GM18498 (cell line): ENCODE data around the gene SMIM21.

Experiments used
- ATAC-seq: cut with Tn5 transposase; IDR thresholded peaks from one replicate; pipeline ENCODE4 v1.9.1; 2021; ENCODE audit warnings: mild to moderate bottlenecking, moderate library complexity; ENCODE audit not compliant: unreplicated experiment

Gene SMIM21

DNA sequence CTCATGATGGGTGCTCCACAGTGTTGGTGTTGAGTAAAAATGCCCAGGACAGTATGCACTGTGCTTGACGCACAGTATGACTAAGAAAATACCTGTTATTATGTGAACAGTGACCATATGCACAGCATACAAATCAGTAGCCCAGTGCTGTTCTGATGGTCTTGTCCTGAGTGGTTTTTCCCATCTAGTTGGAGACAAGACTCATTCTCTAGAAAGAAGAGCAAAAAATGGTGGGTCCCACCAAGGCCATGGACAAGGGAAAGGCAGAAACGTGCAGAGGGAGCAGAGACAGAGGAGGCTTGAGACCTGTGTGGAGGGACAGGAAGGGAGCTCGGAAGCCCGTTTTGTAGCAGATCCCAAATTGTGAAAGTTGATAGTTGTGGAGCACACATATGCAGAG lies 987 bp upstream of the SMIM21 start:
- ATAC-seq: no peak

DNA sequence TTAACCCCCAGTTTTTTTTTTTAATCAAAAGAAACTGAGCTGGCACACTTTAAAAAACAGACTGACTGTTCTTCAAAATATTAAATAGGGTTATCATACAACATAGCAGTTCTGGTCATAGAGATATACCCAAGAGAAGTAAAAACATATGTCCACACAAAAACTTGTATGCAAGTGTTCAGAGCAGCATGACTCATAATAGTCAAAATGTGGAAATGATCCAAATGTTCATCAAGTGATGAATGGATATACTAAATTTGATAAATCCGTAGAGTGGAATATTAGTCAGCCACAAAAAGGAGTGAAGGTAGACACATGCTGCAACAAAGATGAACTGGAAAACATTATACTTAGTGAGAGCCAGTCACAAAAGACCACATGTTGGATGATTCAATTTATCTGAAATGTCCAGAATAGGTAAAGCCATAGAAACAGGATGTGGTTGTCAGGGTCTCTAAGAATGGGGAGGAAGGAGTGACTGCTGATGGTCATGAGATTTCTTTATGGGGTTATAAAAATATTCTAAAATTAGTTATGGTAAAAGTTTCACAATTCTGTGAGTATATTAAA lies 5.1 kb downstream of the SMIM21 start:
- no peak for ATAC-seq

DNA sequence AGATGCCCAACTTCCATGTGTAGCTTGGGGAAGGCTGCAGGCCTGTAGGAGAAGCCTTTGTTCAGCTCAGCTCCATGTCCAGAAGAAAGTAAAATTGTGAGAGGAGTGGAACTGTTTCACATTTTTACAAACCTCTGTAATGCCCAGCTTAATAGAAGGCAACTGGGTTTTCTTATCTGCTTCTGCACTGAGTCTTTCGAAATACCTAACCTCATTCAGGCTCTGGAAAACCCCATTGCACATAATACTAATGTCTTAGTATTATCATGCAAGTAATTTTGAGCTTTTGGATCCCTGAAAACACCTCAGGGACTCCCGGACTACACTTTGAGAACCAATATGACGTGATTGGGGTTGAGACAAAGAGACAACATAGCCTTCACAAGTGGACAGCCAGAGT lies 5.8 kb downstream of the SMIM21 start:
- no peak for ATAC-seq

DNA sequence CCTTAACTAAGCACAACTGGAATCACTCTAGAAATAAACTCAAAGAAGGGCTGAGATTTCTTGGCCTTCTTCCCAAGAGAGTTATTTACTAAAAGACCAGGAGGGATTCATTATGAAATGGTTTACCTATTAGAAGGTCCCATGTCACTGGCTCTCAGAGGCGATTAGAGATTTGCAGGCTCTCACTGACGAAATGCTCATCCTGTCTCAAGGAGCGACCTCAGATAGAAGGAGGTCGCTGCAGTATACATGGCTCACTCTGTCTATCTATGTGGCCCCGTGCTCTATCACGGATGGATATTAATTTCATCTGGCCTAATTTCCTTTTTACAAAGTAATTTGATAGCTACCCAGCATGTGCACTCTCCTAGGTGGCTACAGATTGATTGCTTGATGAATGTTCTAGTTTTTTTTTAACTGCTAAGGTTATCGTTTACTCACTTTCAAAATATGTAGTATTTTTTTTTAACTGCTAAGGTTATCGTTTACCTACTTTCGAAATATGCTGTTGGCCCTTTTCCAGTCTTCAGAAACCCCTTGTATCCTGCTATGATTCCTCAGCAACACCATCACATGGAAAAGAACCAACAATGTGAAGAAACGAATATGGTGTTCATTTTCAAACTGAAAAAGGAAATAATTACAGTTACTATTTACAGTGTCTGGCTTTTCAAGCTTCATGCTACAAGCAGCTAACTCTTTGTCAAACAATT lies 9.1 kb downstream of the SMIM21 start:
- no peak for ATAC-seq

DNA sequence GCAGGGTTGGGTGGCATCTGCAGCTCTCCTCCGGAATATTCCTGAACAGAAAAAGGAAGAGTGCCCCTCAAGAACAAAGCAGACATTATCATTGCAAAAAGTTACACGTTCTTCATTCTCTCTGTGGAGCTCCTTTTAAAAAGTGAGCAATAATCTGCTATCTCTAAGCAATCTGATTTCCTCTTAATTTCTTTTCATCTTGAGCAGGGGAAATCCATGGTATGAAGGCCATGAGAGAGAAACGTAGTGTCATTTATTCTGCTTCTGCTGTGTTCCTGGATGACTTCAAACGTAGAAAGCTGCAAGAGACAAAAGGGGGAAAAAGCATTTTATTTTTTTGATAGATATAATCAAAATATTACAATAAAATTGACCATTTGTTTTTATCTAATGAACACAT lies 16.9 kb downstream of the SMIM21 start:
- ATAC-seq: no peak

DNA sequence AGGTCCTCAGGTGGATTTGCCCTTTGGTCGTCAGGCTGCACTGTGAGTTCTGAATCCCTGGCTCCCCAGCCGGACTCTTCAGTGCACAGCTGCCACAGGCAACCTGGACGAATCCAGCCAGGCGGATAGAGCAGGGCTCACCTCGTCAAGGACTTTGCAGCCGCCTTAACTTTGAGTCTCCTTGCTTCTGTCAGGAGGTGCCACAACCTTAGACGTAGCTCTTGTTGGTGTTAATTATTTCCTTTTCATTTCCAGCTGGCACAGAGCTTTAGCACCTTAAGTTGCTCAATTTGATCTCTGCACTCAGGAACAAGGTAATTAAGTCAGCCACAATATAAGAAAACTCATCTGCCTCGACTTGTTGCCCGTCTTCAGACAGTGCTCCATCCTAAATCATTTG lies 17.7 kb downstream of the SMIM21 start:
- ATAC-seq: no peak

DNA sequence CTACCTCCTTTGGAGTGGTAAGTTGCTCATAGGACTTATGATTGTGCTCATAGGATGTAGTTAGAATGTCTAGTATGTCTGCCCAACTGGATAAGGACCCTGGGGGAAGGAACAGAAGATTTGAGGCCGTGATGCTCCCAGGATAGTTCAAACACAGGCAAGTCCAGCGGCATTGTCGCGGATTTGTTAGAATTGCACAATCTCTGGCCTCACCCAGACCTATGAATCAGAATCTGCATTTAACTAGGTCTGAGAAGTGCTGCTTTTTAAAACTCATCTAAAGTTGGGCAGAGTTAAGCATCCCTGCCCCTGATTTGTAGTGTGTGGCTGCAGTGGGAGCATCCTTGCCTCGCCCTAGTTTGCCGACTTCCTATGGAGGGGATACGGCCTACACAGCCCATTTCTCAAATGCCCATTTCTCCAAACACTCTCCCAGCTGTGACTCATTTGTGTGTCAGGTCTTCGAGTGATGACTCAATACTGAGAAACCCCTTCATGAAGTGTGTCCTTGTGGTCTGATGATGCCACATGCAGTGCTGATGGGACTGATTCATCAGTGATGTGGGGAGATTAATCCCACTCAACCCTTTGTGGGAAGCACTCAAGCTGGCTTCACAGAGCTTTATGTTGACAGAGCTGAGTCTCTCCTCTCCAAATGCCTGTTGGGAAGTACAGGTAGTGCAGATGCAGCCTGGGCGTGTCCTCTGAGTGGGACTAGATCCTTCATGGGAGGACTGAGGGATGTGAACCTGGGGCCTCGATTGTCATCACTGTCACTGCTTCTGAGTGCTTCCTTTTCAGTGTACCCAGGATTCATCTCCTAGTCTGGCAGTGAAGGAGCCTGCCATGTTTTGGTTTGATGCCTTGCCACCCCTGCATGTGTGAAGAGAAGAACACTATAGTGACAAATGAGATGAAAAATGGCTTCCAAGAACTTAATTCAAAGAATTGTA lies 18.7 kb downstream of the SMIM21 start:
- no peak for ATAC-seq

DNA sequence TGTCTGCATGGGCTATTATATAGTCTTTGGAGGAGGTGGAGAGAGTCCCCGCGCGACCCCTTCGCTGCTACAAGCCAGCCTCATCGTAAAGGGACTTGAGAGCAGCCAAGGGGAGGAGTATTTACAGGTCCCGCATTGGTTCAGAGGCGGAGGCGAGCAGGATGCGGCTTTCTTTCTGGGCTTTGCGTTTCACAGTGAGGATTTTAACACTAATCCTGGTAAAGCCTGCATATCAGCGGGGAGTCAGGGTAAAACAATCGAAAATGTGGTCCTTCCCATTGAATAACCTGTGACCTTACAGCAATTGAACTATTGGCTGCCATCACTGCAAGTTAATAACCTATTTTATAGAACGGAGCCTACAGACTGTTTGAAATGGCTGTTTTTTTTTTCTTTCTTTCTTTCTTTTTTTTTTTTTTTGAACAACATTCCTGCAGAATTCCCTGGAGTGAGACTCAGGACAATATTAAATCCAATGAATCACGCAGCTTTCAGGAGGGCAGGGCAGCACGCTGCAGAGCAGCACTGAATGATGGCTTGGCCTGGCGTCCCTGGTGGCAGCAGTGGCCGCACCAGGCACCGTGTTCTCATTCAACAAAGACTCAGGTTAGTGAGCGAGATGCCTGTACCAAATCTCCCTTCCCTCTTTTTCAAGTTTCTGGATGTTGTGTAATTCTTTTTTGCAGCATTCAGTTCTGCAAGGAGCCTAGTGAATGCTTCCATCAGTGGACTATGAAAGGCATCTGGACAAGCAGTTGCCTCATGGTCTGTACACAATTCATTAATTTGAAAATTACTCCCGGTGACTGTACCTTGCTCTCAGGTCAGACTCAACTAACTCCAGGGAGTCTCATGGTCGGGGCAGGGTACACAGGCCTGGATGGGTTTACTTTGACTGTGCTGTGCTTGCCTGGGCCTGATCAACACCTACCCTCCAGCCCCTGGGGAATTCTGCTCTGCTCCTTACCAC lies 19.8 kb downstream of the SMIM21 start:
- no peak for ATAC-seq

DNA sequence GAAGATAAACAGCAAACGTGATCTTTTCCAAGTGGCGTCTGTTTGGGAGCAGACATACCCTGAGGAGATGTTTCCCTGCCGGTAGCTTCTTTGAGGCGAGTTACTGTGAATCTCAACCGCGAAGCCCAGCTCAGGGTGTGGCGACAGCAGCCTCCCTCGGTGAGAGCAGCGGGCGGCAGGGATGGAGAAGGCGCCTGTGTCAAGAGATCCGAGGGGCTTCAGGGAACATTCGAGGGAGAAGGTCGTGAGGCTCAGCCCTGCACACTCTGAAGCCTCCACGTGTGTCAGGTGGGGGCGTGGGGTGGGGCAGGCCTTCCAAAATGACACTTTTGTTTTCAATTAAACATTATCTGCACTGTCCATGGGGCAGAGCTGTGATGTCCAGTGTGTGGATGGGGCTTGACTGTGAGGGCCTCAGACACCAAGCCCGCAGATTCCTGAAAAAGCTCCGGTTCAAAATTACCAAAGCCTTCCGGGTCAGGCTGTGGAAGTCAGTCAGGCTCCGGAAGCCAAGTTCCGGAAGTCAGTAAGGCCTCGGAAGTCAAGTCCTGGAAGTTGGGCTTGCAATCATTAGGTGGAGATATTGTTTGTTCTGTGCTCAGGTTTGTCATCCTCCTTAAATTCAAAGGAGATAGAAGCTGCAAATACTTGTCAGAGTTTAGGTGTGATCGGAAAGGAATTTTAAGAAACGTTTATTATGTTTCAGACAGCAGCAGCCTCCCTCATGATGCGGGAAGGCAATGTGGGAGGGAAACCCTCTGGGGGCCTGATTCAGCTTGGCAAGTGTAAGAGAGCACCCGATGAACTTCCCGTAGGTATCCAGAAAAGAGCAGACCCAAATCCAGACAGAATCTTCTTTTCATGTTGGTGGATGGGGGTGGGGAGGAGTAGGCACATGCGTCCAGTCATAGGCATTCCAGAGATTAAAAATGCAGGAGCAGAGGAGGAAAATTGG lies 20.7 kb downstream of the SMIM21 start:
- ATAC-seq: no peak

DNA sequence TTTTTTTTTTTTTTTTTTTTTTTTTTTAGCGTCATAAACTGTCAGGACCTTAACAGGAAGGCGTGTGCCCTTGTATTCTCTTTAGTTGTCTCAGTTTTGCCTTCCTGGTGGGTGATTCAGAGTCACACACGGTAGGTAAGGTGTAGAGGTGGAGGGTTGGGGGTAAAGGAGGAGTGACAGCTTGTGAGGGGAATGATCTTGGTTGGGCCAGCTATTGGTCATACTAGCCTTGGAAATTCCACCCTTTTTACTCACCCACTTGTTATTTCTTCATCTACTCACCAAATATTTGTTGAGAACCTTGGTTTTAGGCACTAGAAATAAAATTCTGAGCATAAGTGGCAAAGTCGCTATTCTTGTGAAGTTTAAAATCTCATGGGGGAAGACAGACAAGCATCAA lies 22.2 kb downstream of the SMIM21 start:
- no peak for ATAC-seq

DNA sequence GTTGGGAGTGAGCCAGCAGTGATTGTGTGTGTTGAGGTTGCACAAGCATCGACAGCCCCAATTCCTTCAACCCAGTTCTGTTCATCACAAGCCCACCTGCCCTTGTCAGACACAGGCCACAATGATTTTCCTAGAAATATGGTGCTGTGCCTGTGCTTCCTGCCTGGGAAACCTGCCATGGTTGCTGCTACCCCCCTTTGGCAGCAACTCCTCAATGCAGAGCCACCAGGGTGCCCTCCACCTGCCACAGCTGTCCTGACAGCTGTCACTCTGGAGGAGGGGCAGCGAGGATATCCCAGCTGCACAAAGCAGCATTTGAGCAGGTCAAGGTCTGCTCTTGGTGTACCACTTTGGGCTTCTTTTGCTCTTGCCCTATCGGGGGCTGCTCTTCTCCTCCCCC lies 27.1 kb downstream of the SMIM21 start:
- no peak for ATAC-seq

DNA sequence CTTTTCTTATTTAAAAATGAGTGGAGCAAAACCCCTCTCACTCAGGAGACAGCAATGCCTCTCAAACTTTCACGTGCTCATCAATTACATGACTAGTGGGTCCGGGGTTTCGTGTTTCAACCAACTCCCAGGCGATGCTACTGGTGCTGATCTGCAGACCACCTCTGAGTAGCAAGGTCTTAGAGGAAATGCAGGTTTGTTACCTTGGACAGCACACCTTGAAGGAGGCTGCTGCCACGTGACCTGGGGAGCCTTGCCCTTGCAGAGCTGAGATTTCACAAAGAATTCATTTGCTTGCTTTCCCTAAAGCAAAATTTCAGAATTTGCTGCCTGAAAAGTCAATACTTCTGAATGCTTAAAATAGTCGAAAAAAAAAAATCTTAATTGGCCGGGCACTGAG lies 32.4 kb downstream of the SMIM21 start:
- ATAC-seq: no peak

DNA sequence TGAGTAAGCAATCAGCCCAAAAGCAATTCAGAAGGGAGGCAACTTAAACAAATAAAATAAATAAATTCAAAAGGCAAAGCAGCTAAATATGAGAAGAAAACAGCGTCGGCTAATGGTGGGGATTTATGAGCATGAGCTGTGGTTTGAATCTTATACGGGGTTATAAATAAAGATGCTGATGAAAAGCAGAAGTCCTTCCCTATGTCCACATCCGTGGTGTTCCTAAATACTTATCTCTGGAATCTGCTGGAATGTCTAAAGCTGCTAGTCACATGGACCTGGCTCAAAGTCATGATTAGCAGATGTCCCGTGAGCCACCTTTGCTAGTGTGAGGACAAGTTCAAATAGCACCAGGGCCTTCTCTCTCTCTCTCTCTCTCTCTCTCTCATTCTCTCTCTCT lies 33.8 kb downstream of the SMIM21 start:
- ATAC-seq: no peak

DNA sequence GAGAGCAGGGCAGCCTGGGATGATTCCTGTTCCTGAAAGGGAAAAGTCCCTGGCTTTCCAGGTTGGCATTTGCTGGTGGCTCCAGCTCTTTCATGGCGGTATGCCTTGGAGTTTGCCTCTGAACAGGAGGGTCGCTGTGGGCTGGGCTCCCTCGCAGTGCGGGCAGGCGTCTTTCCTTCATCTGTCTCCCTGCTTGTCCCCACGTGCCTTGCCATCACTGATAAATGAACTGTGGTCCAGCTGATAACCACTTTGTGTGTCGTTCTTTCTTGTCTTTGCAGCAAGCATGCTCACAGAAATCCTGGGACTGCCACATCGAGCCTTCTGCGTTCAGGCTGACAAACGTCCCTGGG lies 35.3 kb downstream of the SMIM21 start:
- no peak for ATAC-seq

DNA sequence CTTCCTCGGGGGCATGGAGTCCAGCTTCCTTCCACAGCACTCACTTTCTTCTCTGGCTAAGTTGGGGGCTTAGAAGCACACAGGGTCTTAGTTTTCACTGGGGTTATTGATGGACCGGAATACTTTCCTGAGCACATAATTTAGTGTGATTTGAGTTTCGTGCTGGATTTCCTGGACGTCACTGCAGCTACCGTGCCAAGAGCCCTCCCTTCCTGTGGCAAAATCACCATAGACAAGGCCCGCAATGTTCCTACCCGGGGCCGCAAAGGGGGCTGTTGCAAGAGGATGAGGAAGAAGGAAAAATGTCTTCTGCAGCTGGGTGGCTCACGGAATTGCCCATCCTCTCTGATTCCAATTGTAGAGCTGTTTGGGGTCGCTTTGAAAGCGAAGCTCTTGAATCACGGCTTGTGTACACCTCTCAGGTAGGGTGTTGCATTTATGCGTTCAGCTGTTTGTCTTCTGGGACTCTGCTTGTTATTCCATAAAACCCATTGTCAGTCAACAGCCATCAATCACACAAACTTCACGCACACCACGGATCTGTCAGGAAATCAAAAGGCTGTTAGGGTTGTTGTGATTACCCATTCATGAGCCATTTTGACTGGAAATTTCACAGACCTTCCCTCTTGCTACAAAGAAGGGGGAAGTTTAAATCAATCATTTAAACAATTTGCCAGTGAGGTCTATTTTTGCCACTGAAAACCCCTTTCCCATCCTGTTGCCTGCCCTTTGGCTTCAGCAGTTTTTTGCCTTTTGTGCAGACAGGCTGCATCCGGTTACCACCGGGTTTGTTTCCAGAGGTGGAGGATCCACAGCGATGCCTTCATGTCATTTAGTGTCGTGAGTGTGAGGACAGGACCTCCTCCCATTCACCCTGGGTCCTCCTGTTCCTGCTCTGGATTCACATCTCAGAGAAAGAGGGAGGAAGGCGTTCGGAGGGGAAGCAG lies 36.0 kb downstream of the SMIM21 start:
- no peak for ATAC-seq

DNA sequence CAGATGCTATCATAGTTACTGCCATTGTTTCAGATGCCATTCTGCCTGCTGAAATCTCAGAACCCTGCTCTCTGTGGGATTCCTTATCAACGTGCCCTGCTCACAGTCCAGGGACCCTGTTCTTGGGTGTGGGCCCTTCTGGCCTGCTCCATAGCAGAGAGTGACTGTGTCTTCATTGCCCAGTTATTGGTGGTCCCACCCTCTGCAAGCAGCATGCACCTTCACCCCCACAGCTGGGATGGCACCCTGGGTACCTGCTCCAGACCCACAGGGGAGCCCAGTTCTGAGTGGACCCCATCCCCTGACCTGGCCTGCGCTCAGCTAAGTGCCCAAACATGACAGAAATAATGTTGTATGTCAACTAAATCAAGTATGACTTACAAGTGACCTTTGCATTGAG lies 36.6 kb downstream of the SMIM21 start:
- no peak for ATAC-seq

DNA sequence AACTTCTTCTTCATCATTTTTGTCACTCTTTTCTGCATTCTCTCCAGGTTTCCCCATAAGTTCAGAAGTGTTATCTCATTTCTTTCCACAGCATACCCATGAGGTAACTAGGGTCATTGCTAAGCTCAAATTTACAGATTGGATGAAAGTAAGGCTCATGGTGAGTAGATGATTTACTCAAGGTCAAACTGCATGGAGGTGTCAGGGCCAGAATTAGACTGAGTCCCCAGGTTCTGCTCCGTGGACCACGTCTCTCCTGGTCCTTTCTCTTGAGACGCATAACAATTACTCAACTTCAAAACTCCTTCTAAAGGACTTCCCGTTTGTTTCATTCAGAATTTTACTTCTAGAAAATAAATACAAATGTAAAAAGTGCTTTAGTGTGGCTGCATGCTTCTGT lies 43.4 kb downstream of the SMIM21 start:
- no peak for ATAC-seq
